GM19395 (cell line): ENCODE results near the gene ECSCR.
A peak's percentile ranks its signal among the peaks of the same experiment; 100 is the strongest.
"Not testable (repeated sequence)": the region's sequence is repeated elsewhere in the genome, so short reads cannot be mapped to it uniquely, and the experiment has no call there.

Experiments used
- ATAC-seq: cut with Tn5 transposase; IDR thresholded peaks from one replicate; pipeline ENCODE4 v1.9.1; 2021; ENCODE audit warnings: mild to moderate bottlenecking, moderate library complexity; ENCODE audit not compliant: unreplicated experiment

ECSCR gene, protein sequence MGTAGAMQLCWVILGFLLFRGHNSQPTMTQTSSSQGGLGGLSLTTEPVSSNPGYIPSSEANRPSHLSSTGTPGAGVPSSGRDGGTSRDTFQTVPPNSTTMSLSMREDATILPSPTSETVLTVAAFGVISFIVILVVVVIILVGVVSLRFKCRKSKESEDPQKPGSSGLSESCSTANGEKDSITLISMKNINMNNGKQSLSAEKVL

DNA sequence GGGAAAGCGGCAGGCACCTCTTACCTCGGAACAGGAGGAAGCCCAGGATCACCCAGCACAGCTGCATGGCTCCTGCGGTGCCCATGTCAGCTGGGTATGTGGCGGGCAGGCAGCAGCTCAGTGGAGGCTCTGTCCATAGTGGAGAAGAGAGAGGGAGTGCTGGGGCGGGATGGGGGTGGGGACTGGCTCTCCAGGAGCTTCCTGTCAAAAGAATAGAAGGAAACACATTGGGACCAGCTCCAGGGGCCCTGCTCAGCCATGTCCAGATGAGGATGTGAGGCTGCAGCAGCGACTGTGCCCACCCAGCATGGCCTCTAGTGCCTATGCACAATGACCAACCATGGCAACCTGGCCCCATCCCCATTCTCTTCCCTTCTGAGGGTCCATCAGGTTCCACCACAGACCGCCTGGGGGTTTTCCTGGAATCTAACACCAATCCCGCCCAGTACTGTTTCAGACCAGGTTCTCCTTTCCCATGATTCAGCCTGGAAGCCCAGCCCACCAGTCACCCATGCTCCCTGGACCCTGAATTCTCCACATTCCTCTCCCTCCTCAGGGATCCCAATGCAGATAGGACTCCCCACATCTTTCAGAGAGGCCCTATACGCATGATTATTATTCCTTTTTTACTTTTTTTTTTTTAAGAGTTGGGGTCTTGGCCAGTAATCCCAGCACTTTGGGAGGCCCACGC lies at the start of gene ECSCR:
Gene ECSCR (minus strand): TSS at position 158 of the 691 bp plus-strand sequence. CDS start 73 bp downstream, at position 85.
- no peak for ATAC-seq

DNA sequence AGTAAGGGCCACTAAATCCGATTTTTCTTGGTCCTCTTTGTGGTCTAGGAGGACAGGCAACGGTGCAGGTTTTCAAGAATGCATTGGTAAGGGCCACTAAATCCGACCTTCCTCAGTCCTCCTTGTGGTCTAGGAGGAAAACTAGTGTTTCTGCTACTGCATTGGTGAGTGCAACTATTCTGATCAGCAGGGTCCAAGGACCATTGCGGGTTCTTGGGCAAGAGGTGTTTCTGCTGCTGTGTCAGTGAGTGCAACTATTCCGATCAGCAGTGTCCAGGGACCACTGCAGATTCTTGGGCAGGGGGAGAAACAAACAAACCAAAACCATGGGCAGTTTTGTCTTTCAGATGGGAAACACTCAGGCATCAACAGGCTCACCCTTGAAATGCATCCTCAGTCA lies 42.2 kb upstream of the ECSCR start:
- ATAC-seq: not testable (repeated sequence)

DNA sequence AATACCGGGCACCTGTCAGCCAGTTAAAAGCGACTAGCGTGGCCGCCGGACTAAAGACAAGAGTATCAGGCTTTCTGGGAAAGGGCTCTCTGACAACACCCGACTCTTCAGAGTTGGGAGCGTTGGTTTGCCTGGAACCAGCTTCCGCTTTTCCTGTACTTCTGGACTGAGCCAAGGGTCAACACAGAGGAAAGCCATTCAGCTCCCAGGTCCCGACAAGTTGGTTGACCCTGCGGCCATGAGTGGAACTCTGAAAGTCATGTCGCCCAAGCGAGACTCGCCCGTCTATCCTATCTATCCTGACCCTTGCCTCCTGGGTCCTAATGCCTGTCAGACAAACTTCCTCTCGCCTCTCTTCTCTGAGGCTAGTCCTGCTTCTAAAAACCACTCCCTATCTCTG lies 41.3 kb upstream of the ECSCR start:
- not testable (repeated sequence) for ATAC-seq

DNA sequence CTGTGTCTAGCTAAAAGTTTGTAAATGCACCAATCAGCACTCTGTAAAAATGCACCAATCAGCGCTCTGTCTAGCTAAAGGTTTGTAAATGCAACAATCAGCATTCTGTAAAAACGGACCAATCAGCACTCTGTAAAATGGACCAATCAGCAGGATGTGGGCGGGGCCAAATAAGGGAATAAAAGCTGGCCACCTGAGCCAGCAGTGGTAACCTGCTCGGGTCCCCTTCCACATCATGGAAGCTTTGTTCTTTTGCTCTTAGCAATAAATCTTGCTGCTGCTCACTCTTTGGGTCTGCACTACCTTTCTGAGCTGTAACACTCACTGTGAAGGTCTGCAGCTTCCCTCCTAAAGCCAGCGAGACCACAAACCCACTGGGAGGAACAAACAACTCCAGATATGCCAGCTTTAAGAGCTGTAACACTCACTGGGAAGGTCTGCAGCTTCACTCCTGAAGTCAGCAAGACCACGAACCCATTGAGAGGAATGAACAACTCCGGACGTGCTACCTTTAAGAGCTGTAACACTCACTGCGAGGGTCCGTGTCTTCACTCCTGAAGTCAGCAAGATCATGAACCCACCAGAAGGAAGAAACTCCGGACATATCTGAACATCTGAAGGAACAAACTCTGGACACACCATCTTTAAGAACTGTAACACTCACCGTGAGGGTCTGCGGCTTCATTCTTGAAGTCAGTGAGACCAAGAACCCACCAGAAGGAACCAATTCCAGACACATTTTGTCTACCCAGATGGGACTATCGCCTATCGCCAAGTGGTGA lies 40.7 kb upstream of the ECSCR start:
- not testable (repeated sequence) for ATAC-seq

DNA sequence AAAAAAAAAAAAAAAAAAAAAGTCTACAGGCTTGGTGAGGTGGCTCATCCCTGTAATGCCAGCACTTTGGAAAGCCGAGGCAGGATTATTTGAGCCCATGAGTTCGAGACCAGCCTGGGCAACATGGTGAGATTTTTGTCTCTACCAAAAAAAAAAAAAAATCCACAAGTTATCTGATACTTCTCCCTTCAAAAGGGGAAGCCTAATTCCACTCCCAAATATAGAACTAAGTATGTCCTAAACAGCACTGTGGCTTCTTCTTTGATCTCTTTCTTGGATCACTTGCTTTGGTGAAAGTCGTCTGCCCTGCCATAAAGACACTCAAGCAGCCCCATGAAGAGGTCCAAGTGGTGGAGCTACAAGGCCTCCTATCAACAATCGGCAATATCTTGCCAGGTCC lies 38.8 kb upstream of the ECSCR start:
- no peak for ATAC-seq

DNA sequence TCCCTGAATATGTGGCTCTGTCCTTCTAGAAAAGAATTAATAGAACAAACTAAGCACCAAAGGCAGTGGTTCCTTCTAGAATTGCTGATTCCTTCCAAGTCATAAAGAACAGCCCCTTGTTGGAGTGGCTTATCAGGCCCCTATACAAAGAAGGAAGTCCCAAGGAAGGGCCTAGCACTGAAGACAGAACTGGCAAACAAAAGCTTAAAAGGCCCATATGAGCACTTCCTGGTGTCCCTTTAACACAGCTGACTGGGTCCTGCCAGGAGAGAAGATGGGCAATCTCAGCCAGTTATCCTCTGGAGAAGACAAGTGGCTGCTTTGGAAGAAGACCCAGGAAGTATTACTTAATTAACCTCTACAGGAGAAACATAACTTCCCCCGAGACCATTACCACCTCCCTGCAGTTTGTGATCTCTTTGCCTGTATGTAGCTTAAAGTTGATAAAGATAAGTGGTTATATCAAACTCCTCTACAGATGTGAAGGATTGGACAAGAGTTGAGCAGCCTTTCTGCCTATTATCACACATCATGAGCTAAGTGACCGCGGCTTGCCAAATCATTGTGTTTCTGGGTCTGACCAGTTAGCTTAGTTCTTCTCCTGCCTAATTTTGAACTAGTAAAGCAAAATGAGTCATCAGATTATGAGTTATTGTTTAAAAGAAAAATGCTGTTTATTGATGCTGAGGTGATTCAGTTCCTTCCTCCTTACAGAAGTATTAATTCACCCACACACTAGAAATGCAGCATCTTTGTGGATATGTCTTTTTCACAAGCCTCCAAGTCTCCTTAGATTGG lies 33.3 kb upstream of the ECSCR start:
- ATAC-seq: no peak

DNA sequence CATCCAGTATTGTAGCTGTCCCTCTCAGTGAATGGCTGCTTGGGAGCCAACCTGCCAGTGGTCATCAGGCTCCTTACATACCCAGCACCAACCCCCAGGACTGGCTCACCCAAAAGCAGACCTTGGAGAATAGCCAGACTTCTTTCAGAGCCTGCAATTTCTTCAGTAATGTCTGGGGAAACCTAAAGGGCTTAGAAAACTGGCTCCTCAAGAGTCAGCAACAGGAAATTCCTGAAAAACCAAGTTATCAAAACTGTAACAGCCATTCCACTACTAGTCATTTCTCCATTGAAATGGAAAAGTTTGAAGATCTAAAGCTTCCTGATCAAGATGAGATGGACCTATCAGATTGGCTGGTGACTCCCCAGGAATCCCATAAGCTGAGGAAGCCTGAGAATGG lies 32.3 kb upstream of the ECSCR start:
- ATAC-seq: no peak

DNA sequence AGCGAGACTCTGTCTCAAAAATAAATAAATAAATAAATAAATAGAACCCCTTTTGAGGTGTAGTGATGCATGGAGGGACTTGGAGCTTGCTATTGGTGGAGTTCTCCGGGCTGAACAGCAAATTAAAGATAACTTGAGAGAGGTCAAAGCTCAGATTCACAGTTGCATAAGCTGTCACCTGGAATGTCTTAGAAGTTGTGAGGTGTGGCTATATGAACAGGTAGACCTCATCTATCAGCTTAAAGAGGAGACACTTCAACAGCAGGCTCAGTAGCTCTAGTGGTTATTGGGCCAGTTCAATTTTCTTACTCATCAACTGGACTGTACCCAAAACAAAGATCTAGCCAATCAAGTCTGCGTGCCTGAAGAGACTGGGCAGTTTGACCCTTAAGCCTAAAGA lies 31.7 kb upstream of the ECSCR start:
- no peak for ATAC-seq

DNA sequence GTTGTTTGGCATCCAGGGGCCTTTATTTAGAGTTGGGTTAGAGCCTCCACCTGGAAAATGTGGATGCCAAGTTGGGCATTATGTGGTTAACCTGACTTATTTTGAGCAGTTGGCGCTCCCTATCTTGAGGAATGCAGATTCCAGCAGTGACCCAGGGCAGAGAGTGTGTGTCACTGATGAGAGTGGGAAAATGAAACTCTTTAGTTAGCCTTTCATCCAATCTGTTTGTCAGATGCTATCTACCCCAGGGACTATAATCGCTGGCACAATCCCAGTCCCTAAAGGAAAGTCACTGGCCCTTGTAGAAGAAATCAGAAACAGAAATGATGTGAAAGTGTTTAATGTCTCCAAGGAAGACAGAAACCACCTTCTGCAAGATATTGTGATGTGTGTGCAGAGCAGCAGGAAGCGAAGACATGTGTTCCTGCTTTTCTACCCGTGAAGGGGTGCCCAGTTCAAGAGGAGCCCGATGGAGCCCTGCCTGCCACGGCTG lies 30.2 kb upstream of the ECSCR start:
- ATAC-seq: no peak

DNA sequence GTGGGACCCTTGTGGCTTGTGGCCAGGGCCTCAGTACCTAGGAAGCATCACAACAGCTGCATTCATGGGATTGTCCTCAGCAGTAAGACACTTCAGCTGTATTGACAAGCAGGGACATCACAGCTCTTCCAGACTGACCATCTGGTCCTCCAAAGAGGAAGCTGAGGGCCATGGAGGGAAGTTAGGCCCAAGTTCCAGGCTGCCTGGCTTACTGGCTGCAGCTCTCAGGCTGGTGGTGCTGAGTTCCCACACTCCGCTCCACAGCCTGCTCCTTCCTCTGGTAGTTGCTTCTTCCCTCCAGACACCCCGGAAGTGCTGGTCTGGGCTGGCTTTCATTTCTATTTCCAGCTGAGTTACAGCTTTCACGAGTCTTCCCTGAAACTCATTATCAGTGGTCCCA lies 25.7 kb upstream of the ECSCR start:
- ATAC-seq: no peak

DNA sequence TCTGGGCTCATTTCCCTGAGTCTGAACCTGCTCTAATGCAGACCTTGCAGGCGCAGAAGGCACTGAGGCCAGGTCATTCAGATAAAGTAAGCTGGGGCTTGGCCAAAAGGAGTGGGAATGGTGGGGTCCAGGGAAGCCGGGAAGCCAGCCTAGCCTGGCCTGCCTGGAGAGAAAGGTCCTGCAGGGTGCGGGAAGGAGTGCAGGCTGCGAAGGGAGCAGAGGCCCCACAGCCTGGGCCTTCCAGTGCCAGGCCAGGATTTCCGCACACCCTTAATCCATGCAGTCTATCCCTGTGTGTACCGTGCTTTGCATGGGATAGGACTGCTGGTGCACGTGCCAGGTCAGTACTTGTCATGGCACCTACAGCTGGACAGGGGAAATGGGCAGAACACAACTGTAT lies 23.7 kb upstream of the ECSCR start:
- no peak for ATAC-seq

DNA sequence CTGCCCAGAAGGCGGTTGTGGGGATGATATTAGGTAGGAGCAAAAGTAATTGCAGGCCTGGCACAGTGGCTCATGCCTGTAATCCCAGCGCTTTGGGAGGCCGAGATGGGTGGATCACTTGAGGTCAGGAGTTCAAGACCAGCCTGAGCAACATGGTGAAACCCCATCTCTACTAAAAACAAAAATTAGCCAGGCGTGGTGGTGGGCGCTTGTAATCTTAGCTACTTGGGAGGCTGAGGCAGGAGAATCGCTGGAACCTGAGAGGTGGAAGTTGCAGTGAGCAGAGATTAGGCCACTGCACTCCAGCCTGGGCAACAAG lies 20.3 kb upstream of the ECSCR start:
- not testable (repeated sequence) for ATAC-seq

DNA sequence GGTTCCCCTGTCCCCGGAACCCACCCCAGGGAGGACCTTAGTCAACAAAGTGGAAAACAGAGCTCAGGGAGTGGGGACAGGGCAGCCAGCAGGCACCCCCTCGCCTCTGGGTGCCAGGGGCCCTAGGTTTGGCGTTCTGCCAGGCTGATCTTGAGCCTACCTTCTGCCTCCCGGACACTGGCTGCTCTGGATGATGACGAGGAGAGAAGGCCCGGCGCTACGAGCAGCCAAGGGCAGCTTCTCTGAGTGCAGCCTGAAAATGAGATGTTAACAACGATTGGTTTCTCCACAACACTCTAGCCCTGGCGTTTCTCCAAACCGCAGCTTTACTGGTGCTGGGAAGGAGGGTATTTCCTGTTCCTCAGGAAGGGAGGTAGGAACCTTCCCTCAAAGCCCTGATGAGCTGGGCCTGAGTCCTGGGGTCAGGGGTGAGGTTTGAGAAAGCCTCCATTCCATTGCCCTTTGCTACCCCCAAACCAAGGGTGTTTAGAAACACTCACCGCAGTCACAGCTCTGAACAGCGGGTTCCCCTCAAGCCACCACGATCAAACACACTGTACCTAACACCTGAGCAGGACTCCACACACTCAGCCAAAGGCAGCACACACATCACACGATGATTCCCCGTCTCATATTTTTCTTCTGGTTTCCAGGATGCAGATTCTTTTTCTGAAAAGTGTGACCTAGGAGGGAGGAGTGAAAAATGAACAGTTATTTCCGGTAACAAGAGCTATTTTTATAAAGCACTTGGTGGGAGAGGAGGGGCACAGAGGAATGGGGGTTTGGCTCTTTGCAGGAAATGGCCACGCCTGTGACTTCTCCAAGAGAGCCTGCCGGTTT lies 19.7 kb upstream of the ECSCR start, which contains the start of gene STING1:
Gene STING1 (minus strand): TSS at position 709 of the 840 bp plus-strand sequence. CDS start 1,054 bp downstream, outside the sequence.
- ATAC-seq: peak; percentile 55

DNA sequence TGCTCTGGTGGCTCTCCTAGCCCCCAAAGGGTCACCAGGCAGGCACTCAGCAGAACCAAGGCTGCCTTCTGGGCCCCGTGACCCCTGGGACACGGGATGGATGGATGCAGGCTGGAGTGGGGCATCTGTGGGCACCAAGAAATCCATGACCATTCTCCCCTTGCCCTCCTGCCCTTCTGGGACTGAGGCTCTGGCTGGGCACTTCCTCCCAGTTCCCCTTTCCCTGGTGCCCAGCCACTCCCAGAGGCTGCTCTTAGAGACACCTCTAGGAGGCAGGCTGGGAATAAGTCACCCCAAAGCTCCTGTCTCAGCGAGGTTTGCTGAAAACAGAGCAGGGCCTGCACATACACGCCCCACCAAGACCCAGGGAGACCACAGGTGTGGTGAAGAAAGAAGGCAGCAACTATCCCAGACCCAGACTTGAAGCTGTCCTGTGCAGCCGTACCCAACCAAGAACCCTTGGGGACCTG lies 19.1 kb upstream of the ECSCR start:
- ATAC-seq: peak; percentile 30

DNA sequence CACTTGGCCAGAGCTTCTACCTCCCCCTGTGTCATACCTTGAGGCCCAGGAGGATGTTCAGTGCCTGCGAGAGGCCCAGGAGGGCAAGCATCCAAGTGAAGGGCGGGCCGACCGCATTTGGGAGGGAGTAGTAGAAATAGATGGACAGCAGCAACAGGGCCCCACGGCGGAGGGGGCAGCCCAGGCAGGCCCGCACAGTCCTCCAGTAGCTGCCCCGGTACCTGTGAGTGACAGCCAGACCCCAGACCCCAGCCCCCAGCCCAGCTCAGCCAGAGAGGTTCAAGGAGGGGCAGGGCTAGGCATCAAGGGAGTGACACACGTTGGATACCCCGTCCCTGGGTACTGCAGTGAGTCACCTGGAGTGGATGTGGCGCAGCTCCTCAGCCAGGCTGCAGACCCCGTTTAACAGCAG lies 18.6 kb upstream of the ECSCR start:
- peak; percentile 16 for ATAC-seq

DNA sequence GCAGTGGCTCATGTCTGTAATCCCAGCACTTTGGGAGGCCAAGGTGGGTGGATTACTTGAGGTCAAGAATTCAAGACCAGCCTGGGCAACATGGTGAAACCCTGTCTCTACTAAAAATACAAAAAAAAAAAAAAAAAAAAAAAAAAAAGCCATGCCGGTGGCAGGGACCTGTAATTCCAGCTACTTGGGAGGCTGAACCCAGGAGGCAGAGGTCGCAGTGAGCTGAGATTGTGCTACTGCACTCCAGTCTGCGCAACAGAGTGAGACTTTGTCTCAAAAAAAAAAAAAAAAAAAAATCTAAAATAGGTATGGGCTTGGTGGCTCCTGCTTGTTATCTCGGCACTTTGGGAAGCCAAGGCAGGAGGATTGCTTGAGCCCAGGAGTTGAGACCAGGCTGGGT lies 17.2 kb upstream of the ECSCR start:
- ATAC-seq: not testable (repeated sequence)

DNA sequence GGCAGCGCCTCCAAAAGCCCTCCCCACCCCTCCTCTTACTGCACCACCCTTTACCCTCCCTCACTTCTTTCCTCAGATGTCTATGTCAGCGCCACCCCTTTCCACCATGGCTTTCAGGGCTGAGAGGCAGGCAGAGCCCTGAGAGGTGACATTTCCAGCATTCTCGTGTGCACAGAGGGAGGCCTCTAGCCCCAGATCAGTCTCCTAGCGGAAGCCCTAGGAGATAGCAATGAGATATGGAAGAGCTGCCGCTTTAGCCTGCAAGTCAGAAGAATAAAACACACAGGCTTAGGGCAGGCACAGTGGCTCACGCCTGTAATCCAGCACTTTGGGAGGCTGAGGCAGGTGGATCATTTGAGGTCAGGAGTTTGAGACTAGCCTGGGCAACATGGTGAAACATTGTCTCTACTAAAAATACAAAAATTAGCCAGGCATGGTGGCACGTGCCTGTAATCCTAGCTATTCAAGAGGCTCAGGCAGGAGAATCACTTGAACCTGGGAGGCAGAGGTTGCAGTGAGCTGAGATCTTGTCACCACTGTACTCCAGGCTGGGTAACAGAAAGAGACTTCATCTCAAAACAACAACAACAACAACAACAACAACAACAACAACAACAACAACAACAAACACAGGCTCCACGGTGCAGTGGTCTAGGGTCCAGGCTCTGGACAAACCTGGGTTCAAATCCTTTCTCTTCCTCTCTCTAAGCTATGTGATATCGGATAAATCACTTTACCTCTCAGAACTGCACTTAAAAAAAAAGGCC lies 16.3 kb upstream of the ECSCR start:
- ATAC-seq: not testable (repeated sequence)

DNA sequence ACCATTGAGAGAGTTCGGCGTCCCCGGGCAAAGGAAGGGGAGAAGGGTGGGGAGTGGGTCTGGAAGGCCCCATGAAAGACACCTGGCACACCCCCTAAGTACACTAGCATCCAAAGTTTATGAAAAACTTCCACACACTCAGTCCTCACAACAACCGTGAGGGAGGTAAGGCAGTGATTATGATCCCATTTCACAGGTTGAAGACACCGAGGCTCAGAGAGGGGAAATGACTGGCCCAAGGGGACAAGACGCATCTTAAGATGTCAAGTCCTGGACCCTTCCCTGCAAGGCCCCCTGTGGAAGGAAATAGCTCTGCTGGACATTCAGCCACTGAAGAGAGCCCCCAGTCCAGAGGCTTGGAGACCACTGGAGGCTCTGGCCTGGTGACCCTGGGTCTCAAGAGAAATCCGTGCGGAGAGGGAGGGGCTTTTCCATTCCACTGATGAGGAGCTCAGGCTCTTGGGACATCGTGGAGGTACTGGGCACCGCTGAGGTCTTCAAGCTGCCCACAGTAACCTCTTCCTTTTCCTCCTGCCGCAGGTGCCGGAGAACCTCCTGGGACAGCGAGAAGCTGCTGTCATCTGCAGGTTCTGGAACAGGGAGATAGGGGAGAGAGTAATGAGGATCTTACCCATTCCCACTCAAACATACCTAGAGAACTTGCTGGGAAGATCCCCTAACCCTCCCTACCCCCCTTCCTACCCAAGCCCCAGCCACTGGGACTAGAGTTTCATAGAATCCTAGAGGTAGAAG lies 13.5 kb upstream of the ECSCR start:
- ATAC-seq: no peak
